Activated CD8-positive, alpha-beta T cell treated with anti-CD3 and anti-CD28 coated beads for 36 hours (primary cell): ENCODE results near the gene RBM8A. TPM values are rescaled to one million over a fixed set of nuclear protein-coding genes. Genes with fewer than 3 reads are reported as not detected.

ENCODE experiments used
- ATAC-seq: fragments of 200-7000 bp; cut with Tn5 transposase; one replicate; pipeline ENCODE4 v1.10.0; 2021; ENCODE audit warnings: mild to moderate bottlenecking, moderate library complexity
- CTCF ChIA-PET: fragments of 350-600 bp; sonication (Branson Sonifier 250); formaldehyde crosslinking; loops from one replicate; lab custom pipeline; 2021; ENCODE audit warnings: antibody characterized with exemption; lab: Charles Lee
- POLR2A ChIA-PET: fragments of 350-600 bp; sonication (Branson Sonifier 250); formaldehyde crosslinking; loops from one replicate; lab custom pipeline; 2021; ENCODE audit warnings: antibody characterized with exemption; lab: Charles Lee
- DNase-seq: peaks from one replicate; pipeline ENCODE4 v3.0.0-alpha.2; 2020
- H3K27ac Mint-ChIP-seq: one replicate; pipeline ENCODE4 v1.8.0; 2021; ENCODE audit warnings: mild to moderate bottlenecking, mixed read lengths
- H3K27me3 Mint-ChIP-seq: one replicate; pipeline ENCODE4 v1.8.0; 2021; ENCODE audit warnings: mixed read lengths
- H3K36me3 Mint-ChIP-seq: one replicate; pipeline ENCODE4 v1.8.0; 2021; ENCODE audit warnings: low read depth, mixed read lengths
- H3K4me1 Mint-ChIP-seq: one replicate; pipeline ENCODE4 v1.8.0; 2021; ENCODE audit warnings: low read depth, mixed read lengths
- H3K4me3 Mint-ChIP-seq: one replicate; pipeline ENCODE4 v1.8.0; 2021; ENCODE audit warnings: mild to moderate bottlenecking, moderate library complexity, mixed read lengths
- H3K9me3 Mint-ChIP-seq: one replicate; pipeline ENCODE4 v1.8.0; 2021; ENCODE audit warnings: mixed read lengths
- intact Hi-C: fragments of 100-400 bp; cut with micrococcal nuclease; formaldehyde crosslinking; loops from one replicate; pipeline ENCODE4 v1.10.0; 2022
- total RNA-seq, 2 experiments: library from RNA; stranded (reverse); gene quantifications; one replicate each; pipeline ENCODE4 v1.2.3, GENCODE V29; 2021
- TF ChIP-seq, protein P1 (sequence below): fragments of 200-600 bp; IDR thresholded peaks from one replicate; pipeline ENCODE4 v1.8.0; 2022; ENCODE audit warnings: antibody characterized with exemption, mild to moderate bottlenecking

RBM8A gene
- 100 to 1,000 TPM; 261 to 269 TPM for total RNA-seq

DNA sequence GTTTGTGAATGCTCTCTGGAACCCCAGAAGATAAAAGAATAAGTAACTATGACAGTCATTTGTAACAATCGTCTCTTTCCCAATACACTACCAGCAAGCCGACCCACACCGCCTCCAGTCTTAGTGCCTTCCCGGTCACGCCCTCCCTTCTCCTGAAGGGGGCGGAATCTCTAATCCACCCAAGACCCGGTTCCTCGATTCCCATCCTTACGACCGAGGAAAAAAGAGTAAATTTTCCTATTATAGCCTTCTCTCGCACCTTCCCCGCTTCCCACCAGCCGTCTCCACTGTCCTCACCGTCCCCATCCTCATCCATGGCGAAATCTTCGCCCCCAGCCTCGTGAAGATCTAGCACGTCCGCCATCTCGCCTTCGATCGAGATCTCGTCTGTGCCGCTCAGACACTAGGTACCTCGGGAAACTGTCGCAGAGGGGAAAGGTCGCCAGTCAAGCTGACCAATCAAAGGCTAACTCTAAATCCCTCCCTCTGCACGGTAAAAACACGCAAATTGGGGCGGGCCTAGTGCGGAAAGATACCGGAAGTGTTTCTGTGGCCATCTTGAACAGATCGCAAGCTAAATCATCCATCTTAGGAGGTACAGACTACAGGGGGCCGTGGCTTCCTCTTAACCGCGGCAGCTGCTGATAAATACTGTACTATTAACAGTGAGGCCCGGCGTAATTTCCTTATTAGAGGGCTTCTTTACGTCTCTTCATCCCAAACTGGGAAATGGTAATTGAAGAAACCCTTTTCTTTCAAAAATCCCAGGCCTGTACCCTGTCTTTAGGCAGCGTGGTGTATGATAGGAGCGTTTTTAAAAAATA, at the start of gene RBM8A:
Gene RBM8A (minus strand): TSS at position 422 of the 824 bp plus-strand sequence. CDS start 58 bp downstream, at position 364.
- CTCF ChIA-PET = interaction anchor here (0.7 to 2.3 kb wide), 20 partner anchors 9 to 104 kb away, joined by 3 to 19 read pairs (median 4); partner anchors contain the start of genes ANKRD34A, ITGA10, LIX1L and NUDT17

DNA sequence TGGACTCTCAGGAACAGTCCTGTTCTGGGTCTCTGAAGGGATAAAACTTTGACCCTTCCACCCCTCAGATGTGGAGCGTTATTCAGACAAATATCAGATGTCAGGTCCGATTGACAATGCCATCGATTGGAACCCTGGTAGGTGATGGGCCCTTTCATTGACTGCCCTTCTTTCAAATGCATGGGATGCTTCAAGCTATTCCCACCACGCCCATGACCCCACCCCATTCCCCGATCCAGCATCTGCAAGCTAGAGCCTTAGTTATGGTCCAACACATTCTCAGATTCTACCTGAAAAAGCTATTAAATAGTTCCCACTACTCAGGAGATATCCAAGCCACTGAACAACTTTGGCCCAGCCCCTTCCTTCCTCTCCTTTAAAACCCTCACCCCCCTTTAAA, 49.7 kb upstream of the RBM8A start:
- H3K4me3 Mint-ChIP-seq = no peak overlapping the region
- H3K9me3 Mint-ChIP-seq = no peaks in the 10 kb centered on the region
- ATAC-seq (no peak), DNase-seq (no peak)
- H3K27ac Mint-ChIP-seq = no peak overlapping the region
- peaks cover 30% of the 10 kb centered on the region for H3K4me1 Mint-ChIP-seq
- ChIA-PET POLR2A (interaction anchor here (0.6 to 14.1 kb wide), 14 partner anchors 9 to 92 kb away, joined by 3 to 446 read pairs (median 4); partner anchors contain the start of genes ANKRD34A, ANKRD35, LIX1L and PEX11B), CTCF (interaction anchor here (0.6 to 8.7 kb wide), 22 partner anchors 11 to 132 kb away, joined by 3 to 247 read pairs (median 6); partner anchors contain the start of genes ANKRD34A, LIX1L, NUDT17 and PEX11B)
- intact Hi-C loops = loop anchor here (1.0 kb wide), 1 partner anchor 30 kb away; no protein-coding TSS in a partner anchor
- no peaks in the 10 kb centered on the region for H3K36me3 Mint-ChIP-seq
- H3K27me3 Mint-ChIP-seq = no peaks in the 10 kb centered on the region
- TF ChIP-seq, protein P1, sequence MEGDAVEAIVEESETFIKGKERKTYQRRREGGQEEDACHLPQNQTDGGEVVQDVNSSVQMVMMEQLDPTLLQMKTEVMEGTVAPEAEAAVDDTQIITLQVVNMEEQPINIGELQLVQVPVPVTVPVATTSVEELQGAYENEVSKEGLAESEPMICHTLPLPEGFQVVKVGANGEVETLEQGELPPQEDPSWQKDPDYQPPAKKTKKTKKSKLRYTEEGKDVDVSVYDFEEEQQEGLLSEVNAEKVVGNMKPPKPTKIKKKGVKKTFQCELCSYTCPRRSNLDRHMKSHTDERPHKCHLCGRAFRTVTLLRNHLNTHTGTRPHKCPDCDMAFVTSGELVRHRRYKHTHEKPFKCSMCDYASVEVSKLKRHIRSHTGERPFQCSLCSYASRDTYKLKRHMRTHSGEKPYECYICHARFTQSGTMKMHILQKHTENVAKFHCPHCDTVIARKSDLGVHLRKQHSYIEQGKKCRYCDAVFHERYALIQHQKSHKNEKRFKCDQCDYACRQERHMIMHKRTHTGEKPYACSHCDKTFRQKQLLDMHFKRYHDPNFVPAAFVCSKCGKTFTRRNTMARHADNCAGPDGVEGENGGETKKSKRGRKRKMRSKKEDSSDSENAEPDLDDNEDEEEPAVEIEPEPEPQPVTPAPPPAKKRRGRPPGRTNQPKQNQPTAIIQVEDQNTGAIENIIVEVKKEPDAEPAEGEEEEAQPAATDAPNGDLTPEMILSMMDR = no peak

More for the DNA sequence above, at the start of gene RBM8A:
- DNase-seq (peak; percentile 97), ATAC-seq (peak; percentile 98)
- H3K9me3 Mint-ChIP-seq = no peaks in the 10 kb centered on the region
- H3K36me3 Mint-ChIP-seq = peaks cover 17% of the 10 kb centered on the region
- H3K27ac Mint-ChIP-seq = no peak within 1 kb of the TSS
- H3K4me3 Mint-ChIP-seq = no peak within 1 kb of the TSS
- POLR2A ChIA-PET = interaction anchor here (0.6 to 8.6 kb wide), 31 partner anchors 9 to 125 kb away, joined by 3 to 160 read pairs (median 6); partner anchors contain the start of genes ANKRD34A, ITGA10, LIX1L and NUDT17
- H3K27me3 Mint-ChIP-seq = no peaks in the 10 kb centered on the region
- peaks cover 26% of the 10 kb centered on the region for H3K4me1 Mint-ChIP-seq
- intact Hi-C loops = loop anchor here (5.0 kb wide), 1 partner anchor 35 kb away; the partner anchor contains the start of genes ANKRD34A and POLR3GL
- TF ChIP-seq, protein P1 = peak; percentile 70

DNA sequence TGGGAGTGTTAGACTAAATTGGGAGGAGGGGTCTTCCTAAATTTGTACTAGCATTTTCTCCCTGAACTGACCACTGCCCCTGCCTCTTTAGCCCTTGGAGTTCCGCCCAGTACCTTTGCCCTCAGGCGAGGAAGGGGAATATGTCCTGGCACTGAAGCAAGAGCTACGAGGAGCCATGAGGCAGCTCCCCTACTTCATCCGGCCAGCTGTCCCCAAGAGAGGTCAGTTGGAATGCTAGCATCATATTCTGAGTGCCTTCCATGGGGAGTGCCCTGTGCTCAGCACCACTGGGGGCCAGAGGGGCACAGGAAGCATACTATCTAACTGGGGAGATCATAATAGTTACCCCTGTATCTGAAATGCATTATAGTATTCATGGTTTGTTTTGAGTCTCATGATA, 47.9 kb upstream of the RBM8A start:
- peaks cover 25% of the 10 kb centered on the region for H3K4me1 Mint-ChIP-seq
- H3K4me3 Mint-ChIP-seq = no peak overlapping the region
- H3K9me3 Mint-ChIP-seq = no peaks in the 10 kb centered on the region
- ChIA-PET POLR2A (interaction anchor here (1.2 kb wide), 2 partner anchors 11 to 32 kb away, joined by 3 to 6 read pairs; partner anchors contain the start of genes ANKRD34A and POLR3GL), CTCF (interaction anchor here (0.8 to 8.7 kb wide), 3 partner anchors 17 to 48 kb away, joined by 3 to 247 read pairs (median 147); partner anchors contain the start of genes RBM8A and TXNIP)
- intact Hi-C loops = no loop called here
- ATAC-seq (no peak), DNase-seq (no peak)
- no peaks in the 10 kb centered on the region for H3K36me3 Mint-ChIP-seq
- TF ChIP-seq, protein P1 = no peak
- no peaks in the 10 kb centered on the region for H3K27me3 Mint-ChIP-seq
- peak overlapping the region; percentile 40 for H3K27ac Mint-ChIP-seq

DNA sequence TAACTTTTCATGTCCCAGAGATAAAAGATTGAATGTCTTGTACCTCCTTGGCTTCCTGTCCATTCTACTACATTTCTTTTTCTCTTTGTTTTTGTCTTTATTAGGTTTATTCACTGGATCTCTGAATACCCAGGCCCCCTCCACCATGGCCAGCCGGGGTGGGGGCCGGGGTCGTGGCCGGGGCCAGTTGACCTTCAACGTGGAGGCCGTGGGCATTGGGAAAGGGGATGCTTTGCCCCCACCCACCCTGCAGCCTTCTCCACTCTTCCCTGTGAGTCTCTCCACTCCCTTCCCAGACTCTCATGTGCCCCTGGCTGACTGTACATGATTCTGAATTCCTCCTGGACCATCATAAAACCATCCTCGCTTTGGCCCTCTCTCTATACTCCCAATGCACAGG, 47.4 kb upstream of the RBM8A start:
- no peaks in the 10 kb centered on the region for H3K27me3 Mint-ChIP-seq
- intact Hi-C loops = no loop called here
- ChIA-PET CTCF (interaction anchor here (0.8 to 8.7 kb wide), 2 partner anchors 32 to 48 kb away, joined by 3 to 247 read pairs; partner anchors contain the start of gene RBM8A), POLR2A (interaction anchor here (1.2 kb wide), 1 partner anchor 11 kb away, joined by 6 read pairs; the partner anchor contains the start of genes ANKRD34A and POLR3GL)
- H3K27ac Mint-ChIP-seq = peak overlapping the region; percentile 47
- ATAC-seq = no peak
- no peaks in the 10 kb centered on the region for H3K9me3 Mint-ChIP-seq
- peaks cover 25% of the 10 kb centered on the region for H3K4me1 Mint-ChIP-seq
- no peaks in the 10 kb centered on the region for H3K36me3 Mint-ChIP-seq
- TF ChIP-seq, protein P1 = no peak
- no peak for DNase-seq
- no peak overlapping the region for H3K4me3 Mint-ChIP-seq
